Left ventricle myocardium inferior (tissue), 1 donor: ENCODE results near the gene ADAM10. TPM values are rescaled to one million over a fixed set of nuclear protein-coding genes. Genes with fewer than 3 reads are reported as not detected.

Experiments
- DNase-seq: peaks from one replicate; pipeline ENCODE4 v3.0.0-alpha.2; 2020
- H3K27ac ChIP-seq: fragments of 200-600 bp; replicated peaks from 2 replicates; pipeline ENCODE4 v1.8.0; 2021
- H3K27me3 ChIP-seq: fragments of 200-600 bp; 2 replicates; pipeline ENCODE4 v1.8.0; 2021; ENCODE audit warnings: low read depth
- H3K36me3 ChIP-seq: fragments of 200-600 bp; 2 replicates; pipeline ENCODE4 v1.8.0; 2021
- H3K4me1 ChIP-seq: fragments of 200-600 bp; 2 replicates; pipeline ENCODE4 v1.8.0; 2021
- H3K4me3 ChIP-seq: fragments of 200-600 bp; 2 replicates; pipeline ENCODE4 v1.8.0; 2021; ENCODE audit warnings: mild to moderate bottlenecking, moderate library complexity
- H3K9me3 ChIP-seq: fragments of 200-600 bp; replicated peaks from 2 replicates; pipeline ENCODE4 v1.8.0; 2021
- CTCF ChIP-seq: fragments of 200-600 bp; IDR thresholded peaks from 2 replicates; pipeline ENCODE4 v1.8.0; 2021; ENCODE audit warnings: antibody characterized with exemption, mild to moderate bottlenecking, borderline replicate concordance
- intact Hi-C: fragments of 100-400 bp; cut with micrococcal nuclease; formaldehyde crosslinking; loops from one replicate; pipeline ENCODE4 v1.11.0; 2022
- total RNA-seq: library from RNA; stranded (reverse); fragmentation: NEBNext Ultra II Directional; extraction: Animal tissue kit (Norgen Biotek cat#: 25700); gene quantifications from one replicate; pipeline ENCODE4 v1.2.1, GENCODE V29; 2021
- donor health status: DM: no; HTN: yes; CAD: no; lungs with severe emphysema.

The ADAM10 gene
- total RNA-seq, 1 donor from 2014 or later: 74.0 TPM

DNA sequence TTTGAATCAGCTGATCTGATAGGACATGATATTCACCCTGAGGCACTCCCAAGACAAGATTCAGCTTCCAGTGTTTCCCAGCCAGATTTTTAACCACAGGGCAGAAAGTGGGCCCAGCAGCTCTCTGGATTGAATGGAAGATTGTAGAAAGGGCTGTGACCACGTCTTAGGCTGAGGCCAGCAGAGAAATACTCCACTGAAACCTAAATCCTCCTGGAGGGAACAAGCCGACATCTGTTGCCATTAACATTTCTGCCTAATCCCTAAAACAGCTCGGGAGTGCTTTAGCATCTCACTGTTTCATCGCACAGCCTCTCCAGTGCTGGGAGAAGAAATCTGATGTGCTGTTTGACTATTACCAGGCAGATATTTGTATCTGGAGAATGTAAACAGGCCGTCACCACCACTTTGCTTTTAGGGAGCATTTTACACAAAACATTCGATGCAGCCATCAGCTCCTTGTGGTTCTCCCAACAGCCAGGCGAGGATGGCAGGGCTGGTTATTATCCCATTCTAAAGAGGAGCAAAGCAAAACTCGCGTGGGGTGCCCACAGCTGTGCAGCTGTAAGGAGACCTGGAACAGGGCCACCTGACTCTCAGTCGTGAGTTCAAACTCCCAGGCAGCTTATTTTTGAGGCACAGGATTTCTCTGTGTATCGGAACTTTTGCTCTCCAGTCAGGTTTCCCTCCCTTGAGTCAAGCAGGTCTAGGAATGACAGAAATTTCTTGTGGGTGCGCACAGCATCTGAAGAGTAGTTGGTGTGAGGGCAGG lies 200.3 kb downstream of the ADAM10 start:
- Histone ChIP-seq H3K9me3 (no peaks in the 10 kb centered on the region), H3K4me1 (peaks cover 56% of the 10 kb centered on the region), H3K36me3 (no peaks in the 10 kb centered on the region), H3K27ac (peak overlapping the region; percentile 74), H3K27me3 (no peaks in the 10 kb centered on the region), H3K4me3 (no peak overlapping the region)
- no peak for DNase-seq
- TF ChIP-seq CTCF: no peak
- intact Hi-C loops: no loop called here

- no peaks in the 10 kb centered on the region for H3K27me3 ChIP-seq
- no peak for TF ChIP-seq CTCF
- H3K4me1 ChIP-seq: peaks cover 56% of the 10 kb centered on the region
- H3K4me3 ChIP-seq: no peak overlapping the region
- no peaks in the 10 kb centered on the region for H3K36me3 ChIP-seq
- intact Hi-C loops: no loop called here
- H3K9me3 ChIP-seq: no peaks in the 10 kb centered on the region
- H3K27ac ChIP-seq: peak overlapping the region; percentile 74
- no peak for DNase-seq
These were observed 201.0 kb downstream of the ADAM10 start for GRCh38 chr15:58548308-58549012.

DNA sequence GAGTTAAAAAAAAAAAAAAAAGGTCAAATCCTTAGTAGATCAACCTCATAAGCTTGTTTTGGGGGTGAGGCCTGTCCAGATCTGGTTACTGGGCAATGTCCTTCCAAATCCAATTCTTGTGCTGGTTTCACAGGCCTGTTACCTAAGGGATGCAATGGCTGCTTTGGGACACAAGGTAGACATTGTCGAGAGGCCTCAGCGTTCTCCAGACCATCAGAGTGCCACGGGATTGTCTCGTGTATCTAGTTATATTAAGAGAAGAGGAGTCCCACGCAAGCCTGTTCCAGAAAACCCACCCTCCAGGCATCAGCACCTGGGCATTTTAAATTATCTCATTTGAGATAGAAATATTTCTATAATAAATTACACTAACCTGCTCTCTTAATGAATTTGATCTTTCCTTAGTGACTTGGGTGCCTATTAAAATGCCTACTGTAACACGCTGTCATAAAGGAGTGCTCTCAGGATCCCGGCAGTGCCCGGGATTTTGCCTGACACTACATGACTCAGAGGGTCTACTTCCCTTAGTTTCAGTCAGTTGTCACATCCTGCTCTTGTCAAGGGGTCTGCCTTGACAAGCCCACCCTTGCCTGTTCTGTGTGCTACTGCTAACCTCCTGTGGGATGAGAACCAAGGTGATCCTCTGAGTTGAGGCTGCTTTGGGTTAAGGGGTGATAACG lies 201.7 kb downstream of the ADAM10 start:
- DNase-seq: no peak
- Histone ChIP-seq H3K27ac (peak overlapping the region; percentile 74), H3K9me3 (no peaks in the 10 kb centered on the region), H3K27me3 (no peaks in the 10 kb centered on the region), H3K4me3 (no peak overlapping the region), H3K4me1 (peaks cover 56% of the 10 kb centered on the region), H3K36me3 (no peaks in the 10 kb centered on the region)
- intact Hi-C loops: no loop called here
- TF ChIP-seq CTCF: no peak

DNA sequence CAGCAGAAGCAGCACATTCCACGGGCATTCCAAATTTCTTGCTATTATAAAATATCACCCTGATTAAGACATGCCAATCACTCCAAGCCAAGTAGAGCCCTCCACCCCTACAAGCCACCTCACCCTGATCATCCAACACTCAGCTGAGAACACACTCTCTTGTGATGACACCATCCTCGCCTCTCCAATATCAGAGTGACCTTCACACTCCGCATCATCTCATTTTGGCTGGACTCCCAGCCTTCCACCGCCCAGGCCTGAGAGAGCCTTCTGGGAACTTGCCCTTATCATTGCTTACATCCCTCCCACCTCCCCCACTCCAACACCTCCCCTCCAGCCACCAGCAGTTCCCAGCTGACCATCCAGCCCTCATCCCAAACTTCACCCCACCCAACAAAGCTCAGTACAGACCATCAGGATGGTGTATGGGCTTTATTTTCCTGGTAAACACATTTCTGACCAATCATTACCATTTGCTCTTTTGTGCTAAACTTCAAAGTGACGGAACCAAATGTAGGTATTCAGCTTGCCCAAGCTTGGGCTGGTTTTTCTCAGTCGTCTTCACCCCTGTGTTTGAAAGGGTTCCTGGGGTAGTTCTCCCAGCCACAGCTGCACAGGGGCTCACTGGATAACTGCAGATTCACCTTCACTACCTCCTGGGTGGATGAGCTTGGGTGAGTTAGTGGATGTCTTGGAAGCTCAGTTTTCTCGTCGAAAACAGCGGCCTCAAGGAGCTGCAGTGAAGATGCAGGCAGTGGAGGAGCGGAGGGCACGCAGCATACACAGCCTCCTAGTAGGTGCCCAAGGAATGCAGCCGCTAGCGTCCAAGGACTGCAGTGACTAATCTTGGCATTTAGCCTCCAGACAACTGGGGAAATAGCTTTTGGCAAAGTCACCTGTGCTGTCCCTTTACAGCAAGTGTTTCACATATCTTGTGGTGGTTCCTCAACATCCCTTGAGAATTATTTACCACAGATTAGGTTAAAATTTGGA lies 202.6 kb downstream of the ADAM10 start:
- Histone ChIP-seq H3K9me3 (no peaks in the 10 kb centered on the region), H3K4me3 (no peak overlapping the region), H3K36me3 (no peaks in the 10 kb centered on the region), H3K4me1 (peaks cover 49% of the 10 kb centered on the region), H3K27ac (peak overlapping the region; percentile 74), H3K27me3 (no peaks in the 10 kb centered on the region)
- peak; percentile 60 for DNase-seq
- intact Hi-C loops: no loop called here
- TF ChIP-seq CTCF: no peak
